Measurements from ENCODE around the gene ST6GAL1.

ST6GAL1 gene

GRCh38 chr3:187112934-187113793 is 182.8 kb downstream of the ST6GAL1 start:
- Histone ChIP-seq H3K27me3 (ENCODE audit: insufficient read depth, insufficient read length) (no peaks in the 10 kb centered on the region), H3K36me3 (ENCODE audit: insufficient read depth, insufficient read length, low read length) (peaks cover 7% of the 10 kb centered on the region), H3K9ac (ENCODE audit: insufficient read length, low read depth) (no peak overlapping the region), H3K4me3 (ENCODE audit: insufficient read length, low read depth) (no peak overlapping the region), H3K4me1 (ENCODE audit: insufficient read depth, insufficient read length) (no peaks in the 10 kb centered on the region), H3K9me3 (ENCODE audit: insufficient read depth, low read length) (no peaks in the 10 kb centered on the region)
- no peak for TF ChIP-seq ZNF274 (IDR thresholded peaks at IDR 0.05; ENCODE audit: low read depth, low read length)
- no peak for TF ChIP-seq YY1 (IDR thresholded peaks at IDR 0.05; ENCODE audit: insufficient read depth, insufficient read length)
- TF ChIP-seq SUZ12 (IDR thresholded peaks at IDR 0.05; ENCODE audit: extremely low read depth, insufficient read depth, insufficient read length): no peak
- DNase-seq (ENCODE audit: low read depth, low spot score): no peak

DNA sequence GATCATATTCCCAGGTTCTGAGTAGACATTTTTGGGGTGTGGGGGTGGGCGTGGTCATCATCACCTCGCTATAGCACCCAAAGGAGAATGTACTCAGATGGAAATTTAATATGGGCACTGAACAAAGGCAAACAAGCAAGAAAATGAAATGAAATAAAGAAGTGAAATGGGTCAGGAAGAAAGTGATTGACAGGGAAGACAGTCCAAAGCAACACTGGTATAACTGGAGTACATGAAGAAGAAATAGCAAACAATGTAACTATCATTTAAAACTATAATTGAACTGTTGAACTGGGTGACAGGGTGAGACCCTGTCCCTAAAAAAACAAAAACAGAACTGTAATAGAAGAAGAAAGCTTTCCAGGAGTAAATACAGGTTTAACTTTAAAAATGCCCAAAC is 184.2 kb downstream of the ST6GAL1 start:
- DNase-seq (ENCODE audit: low read depth, low spot score): no peak
- H3K9me3 ChIP-seq (ENCODE audit: insufficient read depth, low read length): no peaks in the 10 kb centered on the region
- no peaks in the 10 kb centered on the region for H3K27me3 ChIP-seq (ENCODE audit: insufficient read depth, insufficient read length)
- H3K4me1 ChIP-seq (ENCODE audit: insufficient read depth, insufficient read length): no peaks in the 10 kb centered on the region
- no peak for TF ChIP-seq ZNF274 (IDR thresholded peaks at IDR 0.05; ENCODE audit: low read depth, low read length)
- TF ChIP-seq YY1 (IDR thresholded peaks at IDR 0.05; ENCODE audit: insufficient read depth, insufficient read length): no peak
- no peak for TF ChIP-seq SUZ12 (IDR thresholded peaks at IDR 0.05; ENCODE audit: extremely low read depth, insufficient read depth, insufficient read length)
- H3K36me3 ChIP-seq (ENCODE audit: insufficient read depth, insufficient read length, low read length): peaks cover 7% of the 10 kb centered on the region
- no peak overlapping the region for H3K4me3 ChIP-seq (ENCODE audit: insufficient read length, low read depth)
- no peak overlapping the region for H3K9ac ChIP-seq (ENCODE audit: insufficient read length, low read depth)

DNA sequence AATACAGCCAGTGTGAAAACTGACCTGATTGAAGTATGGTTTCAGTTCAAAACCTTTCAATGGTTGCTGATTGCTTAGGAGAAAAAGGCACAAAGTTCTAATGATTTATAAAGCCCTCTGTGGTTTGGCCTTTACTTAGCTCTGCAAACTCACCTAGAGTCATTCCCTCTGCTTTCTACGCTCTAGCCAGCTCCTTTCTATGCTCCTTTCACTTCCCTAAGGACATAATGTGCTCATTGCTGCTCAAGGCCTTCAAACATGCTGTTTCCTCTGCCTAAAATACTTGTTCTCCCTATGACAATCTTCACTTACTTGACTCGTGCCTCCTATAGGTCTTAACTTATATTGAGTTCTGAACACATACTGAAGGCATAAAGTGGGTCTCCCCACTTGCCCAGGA is 190.0 kb downstream of the ST6GAL1 start:
- H3K9me3 ChIP-seq (ENCODE audit: insufficient read depth, low read length): no peaks in the 10 kb centered on the region

GRCh38 chr3:187122261-187122660 is 191.9 kb downstream of the ST6GAL1 start:
- TF ChIP-seq ZNF274 (IDR thresholded peaks at IDR 0.05; ENCODE audit: low read depth, low read length) (no peak), YY1 (IDR thresholded peaks at IDR 0.05; ENCODE audit: insufficient read depth, insufficient read length) (no peak), SUZ12 (IDR thresholded peaks at IDR 0.05; ENCODE audit: extremely low read depth, insufficient read depth, insufficient read length) (no peak)
- DNase-seq (ENCODE audit: low read depth, low spot score): no peak
- Histone ChIP-seq H3K4me3 (ENCODE audit: insufficient read length, low read depth) (no peak overlapping the region), H3K27me3 (ENCODE audit: insufficient read depth, insufficient read length) (no peaks in the 10 kb centered on the region), H3K9me3 (ENCODE audit: insufficient read depth, low read length) (no peaks in the 10 kb centered on the region), H3K9ac (ENCODE audit: insufficient read length, low read depth) (no peak overlapping the region), H3K36me3 (ENCODE audit: insufficient read depth, insufficient read length, low read length) (peaks cover 19% of the 10 kb centered on the region), H3K4me1 (ENCODE audit: insufficient read depth, insufficient read length) (no peaks in the 10 kb centered on the region)

More for the DNA sequence above, 190.0 kb downstream of the ST6GAL1 start:
- Histone ChIP-seq H3K36me3 (ENCODE audit: insufficient read depth, insufficient read length, low read length) (peaks cover 17% of the 10 kb centered on the region), H3K4me1 (ENCODE audit: insufficient read depth, insufficient read length) (no peaks in the 10 kb centered on the region), H3K27me3 (ENCODE audit: insufficient read depth, insufficient read length) (no peaks in the 10 kb centered on the region), H3K4me3 (ENCODE audit: insufficient read length, low read depth) (no peak overlapping the region), H3K9ac (ENCODE audit: insufficient read length, low read depth) (no peak overlapping the region)
- TF ChIP-seq ZNF274 (IDR thresholded peaks at IDR 0.05; ENCODE audit: low read depth, low read length) (no peak), SUZ12 (IDR thresholded peaks at IDR 0.05; ENCODE audit: extremely low read depth, insufficient read depth, insufficient read length) (no peak), YY1 (IDR thresholded peaks at IDR 0.05; ENCODE audit: insufficient read depth, insufficient read length) (no peak)
- DNase-seq (ENCODE audit: low read depth, low spot score): no peak

DNA sequence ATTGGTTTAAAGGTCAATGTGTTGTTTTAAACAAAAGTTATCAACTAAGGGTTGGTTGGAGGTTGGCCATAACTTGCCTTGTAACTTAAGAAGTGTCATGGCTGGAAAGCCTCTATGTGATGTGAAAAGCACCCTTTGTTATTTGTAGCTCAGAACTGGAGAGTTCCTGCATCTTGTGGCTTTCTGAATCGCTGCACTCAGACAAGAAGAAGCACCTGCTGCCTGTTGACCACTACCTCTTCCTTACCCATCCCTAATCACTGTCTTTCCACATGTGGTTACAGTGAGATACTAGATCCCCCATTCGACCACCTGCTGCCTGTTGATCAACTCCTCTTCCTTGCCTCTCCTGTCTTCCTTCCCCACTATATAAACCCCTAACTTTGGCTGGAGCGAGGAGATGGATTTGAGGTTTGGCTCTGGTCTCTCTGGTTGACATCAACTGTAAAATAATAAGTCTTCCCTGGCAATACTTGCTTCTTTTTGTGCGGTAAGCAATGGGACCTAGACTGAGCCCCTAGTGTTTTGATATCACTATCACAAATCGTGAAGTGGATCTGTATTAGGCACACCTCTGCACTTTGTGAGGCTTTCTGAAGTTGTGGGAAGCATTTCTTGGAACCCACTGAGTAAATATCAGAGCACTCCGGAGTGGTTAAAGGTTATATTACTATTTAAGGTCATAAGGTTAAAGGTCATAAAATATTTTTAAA is 195.1 kb downstream of the ST6GAL1 start:
- no peak for DNase-seq (ENCODE audit: low read depth, low spot score)
- Histone ChIP-seq H3K9me3 (ENCODE audit: insufficient read depth, low read length) (no peaks in the 10 kb centered on the region), H3K4me3 (ENCODE audit: insufficient read length, low read depth) (no peak overlapping the region), H3K4me1 (ENCODE audit: insufficient read depth, insufficient read length) (no peaks in the 10 kb centered on the region), H3K36me3 (ENCODE audit: insufficient read depth, insufficient read length, low read length) (peaks cover 28% of the 10 kb centered on the region), H3K27me3 (ENCODE audit: insufficient read depth, insufficient read length) (no peaks in the 10 kb centered on the region), H3K9ac (ENCODE audit: insufficient read length, low read depth) (no peak overlapping the region)
- TF ChIP-seq YY1 (IDR thresholded peaks at IDR 0.05; ENCODE audit: insufficient read depth, insufficient read length): no peak
- TF ChIP-seq SUZ12 (IDR thresholded peaks at IDR 0.05; ENCODE audit: extremely low read depth, insufficient read depth, insufficient read length): no peak
- TF ChIP-seq ZNF274 (IDR thresholded peaks at IDR 0.05; ENCODE audit: low read depth, low read length): no peak
